Left lung (tissue), 10 donors: ENCODE measurements around the gene NHERF2. TPM values are rescaled to one million over a fixed set of nuclear protein-coding genes. Genes with fewer than 3 reads are reported as not detected.

Experiments used
- ATAC-seq: fragments of 200-7000 bp; cut with Tn5 transposase; one replicate; pipeline ENCODE4 v1.9.1; 2020; ENCODE audit warnings: moderate library complexity
- DNase-seq, 4 donors: peaks; one replicate each; pipeline ENCODE4 v3.0.0-alpha.2; 2013 to 2020
- H3K27ac ChIP-seq, 2 donors: fragments of 200-600 bp; sonication (generic) in 1 of 2; one replicate each; pipeline versions ENCODE4 v1.5.0 to v1.8.0; 2020 to 2021
- H3K27me3 ChIP-seq, 2 donors: fragments of 200-600 bp; sonication (generic) in 1 of 2; one replicate each; pipeline versions ENCODE4 v1.5.0 to v1.8.0; 2020 to 2021
- H3K36me3 ChIP-seq, 2 donors: fragments of 200-600 bp; sonication (generic) in 1 of 2; one replicate each; pipeline versions ENCODE4 v1.5.0 to v1.8.0; 2020 to 2021
- H3K4me1 ChIP-seq, 2 donors: fragments of 200-600 bp; one replicate each; pipeline ENCODE4 v1.8.0; 2021
- H3K4me3 ChIP-seq, 2 donors: fragments of 200-600 bp; sonication (generic) in 1 of 2; one replicate each; pipeline versions ENCODE4 v1.5.0 to v1.8.0; 2020 to 2021; ENCODE audit warnings: mild to moderate bottlenecking in 1 of 2
- H3K9me3 ChIP-seq, 2 donors: fragments of 200-600 bp; sonication (generic) in 1 of 2; one replicate each; pipeline versions ENCODE4 v1.5.0 to v1.8.0; 2020 to 2021
- intact Hi-C, 2 donors: fragments of 100-400 bp; cut with DNase I; formaldehyde crosslinking; loops; one replicate each; pipeline versions ENCODE4 v1.11.2 to v1.14.2; 2022
- polyA plus RNA-seq, 6 donors: library from polyadenylated mRNA; unstranded; fragments of 120-200 nt; gene quantifications; one replicate each; pipeline ENCODE4 v1.2.1, GENCODE V29; 2013; ENCODE audit not compliant: insufficient read length in 6 of 6
- total RNA-seq, 2 donors: library from RNA; stranded (reverse); fragmentation: NEBNext Ultra II Directional; extraction: Animal tissue kit (Norgen Biotek cat#: 25700); gene quantifications; one replicate each; pipeline ENCODE4 v1.2.1, GENCODE V29; 2021
- TF ChIP-seq, protein P1 (sequence below), 2 donors: fragments of 200-600 bp; sonication (generic) in 1 of 2; IDR thresholded peaks; one replicate each; pipeline versions ENCODE4 v1.5.0 to v1.8.0; 2021; ENCODE audit warnings: antibody characterized with exemption in 2 of 2
- donor health status: DM: no; HTN: yes; CAD: no.
- donor health status: DM: no; HTN: no; CAD: no.

Gene NHERF2
- total and polyA plus RNA-seq, 8 donors, result 68.1 to 349 (median 109) TPM

GRCh38 chr16:1984347-1985225, 42.1 kb upstream of the NHERF2 start:
- Histone ChIP-seq H3K4me3 (peak overlapping the region; percentile 71 to 88), H3K27me3 (peaks cover 34 to 58% of the 10 kb centered on the region in 2 donors), H3K4me1 (peaks cover 15 to 29% of the 10 kb centered on the region in 2 donors), H3K36me3 (peaks cover 0 to 24% of the 10 kb centered on the region in 2 donors), H3K27ac (peak overlapping the region; percentile 63 to 88), H3K9me3 (no peaks in the 10 kb centered on the region)
- no peak for DNase-seq
- TF ChIP-seq, protein P1, sequence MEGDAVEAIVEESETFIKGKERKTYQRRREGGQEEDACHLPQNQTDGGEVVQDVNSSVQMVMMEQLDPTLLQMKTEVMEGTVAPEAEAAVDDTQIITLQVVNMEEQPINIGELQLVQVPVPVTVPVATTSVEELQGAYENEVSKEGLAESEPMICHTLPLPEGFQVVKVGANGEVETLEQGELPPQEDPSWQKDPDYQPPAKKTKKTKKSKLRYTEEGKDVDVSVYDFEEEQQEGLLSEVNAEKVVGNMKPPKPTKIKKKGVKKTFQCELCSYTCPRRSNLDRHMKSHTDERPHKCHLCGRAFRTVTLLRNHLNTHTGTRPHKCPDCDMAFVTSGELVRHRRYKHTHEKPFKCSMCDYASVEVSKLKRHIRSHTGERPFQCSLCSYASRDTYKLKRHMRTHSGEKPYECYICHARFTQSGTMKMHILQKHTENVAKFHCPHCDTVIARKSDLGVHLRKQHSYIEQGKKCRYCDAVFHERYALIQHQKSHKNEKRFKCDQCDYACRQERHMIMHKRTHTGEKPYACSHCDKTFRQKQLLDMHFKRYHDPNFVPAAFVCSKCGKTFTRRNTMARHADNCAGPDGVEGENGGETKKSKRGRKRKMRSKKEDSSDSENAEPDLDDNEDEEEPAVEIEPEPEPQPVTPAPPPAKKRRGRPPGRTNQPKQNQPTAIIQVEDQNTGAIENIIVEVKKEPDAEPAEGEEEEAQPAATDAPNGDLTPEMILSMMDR (IDR thresholded peaks at IDR 0.05), result no peak
- intact Hi-C loops, result no loop called here
- no peak for ATAC-seq

DNA sequence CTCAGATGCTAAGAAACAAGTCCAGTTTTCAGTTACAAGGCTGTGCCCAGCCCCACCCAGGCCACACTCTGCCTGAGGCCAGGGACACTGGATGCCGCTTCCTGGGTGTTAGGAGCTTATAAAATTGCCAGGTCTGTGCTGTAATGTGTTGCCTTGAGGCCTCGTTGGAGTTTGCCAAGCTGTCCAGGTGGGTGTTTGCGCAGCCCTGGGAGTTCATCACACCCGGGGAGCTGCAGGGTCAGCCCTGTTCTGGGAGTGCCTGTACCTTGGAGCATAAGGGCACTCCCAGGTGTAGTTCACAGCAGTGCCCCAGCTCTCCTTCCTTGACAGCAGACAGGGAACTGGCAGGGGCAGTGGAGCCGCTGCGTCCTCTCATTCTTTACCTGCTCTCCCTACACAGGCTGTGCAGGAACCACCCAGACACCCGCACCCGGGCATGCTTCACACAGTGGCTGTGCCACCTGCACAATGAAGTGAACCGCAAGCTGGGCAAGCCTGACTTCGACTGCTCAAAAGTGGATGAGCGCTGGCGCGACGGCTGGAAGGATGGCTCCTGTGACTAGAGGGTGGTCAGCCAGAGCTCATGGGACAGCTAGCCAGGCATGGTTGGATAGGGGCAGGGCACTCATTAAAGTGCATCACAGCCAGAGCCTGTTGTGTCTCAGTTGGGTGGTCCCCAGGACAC, 41.1 kb upstream of the NHERF2 start:
- intact Hi-C loops, result no loop called here
- Histone ChIP-seq H3K4me3 (no peak overlapping the region), H3K9me3 (no peaks in the 10 kb centered on the region), H3K36me3 (peaks cover 0 to 24% of the 10 kb centered on the region in 2 donors), H3K4me1 (peaks cover 19 to 39% of the 10 kb centered on the region in 2 donors), H3K27me3 (peaks cover 29 to 58% of the 10 kb centered on the region in 2 donors), H3K27ac (no peak overlapping the region)
- no peak for ATAC-seq
- TF ChIP-seq, protein P1 (IDR thresholded peaks at IDR 0.05), result no peak
- no peak for DNase-seq

DNA sequence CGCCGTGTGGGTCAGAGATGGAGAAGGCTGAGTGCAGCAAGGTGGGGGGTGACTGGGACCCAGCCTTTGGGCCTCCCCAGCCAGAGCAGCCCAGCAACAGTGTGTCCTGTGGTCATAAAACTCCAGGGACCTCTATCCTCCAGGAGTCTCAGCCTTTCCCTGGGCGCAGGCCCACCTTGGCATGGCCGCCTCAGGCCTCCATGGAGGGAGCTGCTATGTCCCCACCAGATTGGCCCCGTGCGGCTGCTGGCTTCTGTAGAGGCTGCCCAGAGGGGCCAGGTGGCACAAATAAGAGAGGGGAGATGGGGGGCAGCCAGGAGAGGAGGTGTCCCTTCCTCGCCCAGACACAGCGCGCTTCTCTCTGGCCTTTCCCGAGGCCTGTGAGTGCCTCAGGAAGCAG, 39.5 kb upstream of the NHERF2 start:
- H3K27me3 ChIP-seq, result peaks cover 29 to 56% of the 10 kb centered on the region in 2 donors
- peaks cover 0 to 24% of the 10 kb centered on the region in 2 donors for H3K36me3 ChIP-seq
- H3K4me1 ChIP-seq, result peaks cover 33 to 53% of the 10 kb centered on the region in 2 donors
- DNase-seq (no peak), ATAC-seq (no peak)
- H3K9me3 ChIP-seq, result no peaks in the 10 kb centered on the region
- no peak overlapping the region for H3K27ac ChIP-seq
- TF ChIP-seq, protein P1 (IDR thresholded peaks at IDR 0.05), result no peak
- no peak overlapping the region for H3K4me3 ChIP-seq
- intact Hi-C loops, result no loop called here

- intact Hi-C loops, result no loop called here
- peak within 1 kb of the TSS in 1 of 2 donors; percentile 16 for H3K4me3 ChIP-seq
- peaks cover 28 to 52% of the 10 kb centered on the region in 2 donors for H3K4me1 ChIP-seq
- peaks cover 0 to 5% of the 10 kb centered on the region in 2 donors for H3K9me3 ChIP-seq
- peaks cover 0 to 24% of the 10 kb centered on the region in 2 donors for H3K36me3 ChIP-seq
- TF ChIP-seq, protein P1 (IDR thresholded peaks at IDR 0.05), result no peak
- peak in 1 of 4 donors; percentile 80 for DNase-seq
- peaks cover 29 to 41% of the 10 kb centered on the region in 2 donors for H3K27me3 ChIP-seq
- H3K27ac ChIP-seq, result no peak within 1 kb of the TSS
- ATAC-seq, result no peak
These were observed 37.2 kb upstream of the NHERF2 start, which contains the start of gene SYNGR3 for GRCh38 chr16:1989209-1990100. TSS of gene SYNGR3 (plus strand) at chr16:1989970. CDS start at chr16:1990103, 133 bp downstream.
